Measurements from ENCODE around the gene SLC1A1.
"Not testable (repeated sequence)": the region's sequence is repeated elsewhere in the genome, so short reads cannot be mapped to it uniquely, and the experiment has no call there.

Gene SLC1A1

GRCh38 chr9:4541856-4542255 is 51.6 kb downstream of the SLC1A1 start:
- DNase-seq (ENCODE audit: low spot score), result no peak

- not testable (repeated sequence) for DNase-seq (ENCODE audit: low spot score)
These were observed 54.4 kb downstream of the SLC1A1 start for GRCh38 chr9:4544714-4545113.

DNA sequence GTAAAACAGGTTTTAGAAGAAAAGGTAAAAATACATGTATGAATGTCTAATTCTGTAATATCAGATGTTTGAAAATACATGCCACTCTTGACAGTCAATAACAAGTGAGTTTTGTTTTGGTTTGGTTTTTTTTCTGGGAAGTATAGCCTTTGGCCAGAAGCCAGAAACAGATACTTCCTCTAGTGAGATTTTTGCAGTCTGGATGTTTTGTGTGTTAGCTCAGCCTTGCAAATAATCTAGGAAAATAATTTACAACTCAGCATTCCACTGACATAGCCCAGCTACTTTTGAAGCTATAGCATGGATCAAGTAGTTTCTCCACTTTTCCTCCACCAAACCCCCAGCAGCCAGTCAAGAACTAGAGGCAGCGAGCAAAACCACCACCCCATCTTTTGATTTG is 56.7 kb downstream of the SLC1A1 start:
- no peak for DNase-seq (ENCODE audit: low spot score)

DNA sequence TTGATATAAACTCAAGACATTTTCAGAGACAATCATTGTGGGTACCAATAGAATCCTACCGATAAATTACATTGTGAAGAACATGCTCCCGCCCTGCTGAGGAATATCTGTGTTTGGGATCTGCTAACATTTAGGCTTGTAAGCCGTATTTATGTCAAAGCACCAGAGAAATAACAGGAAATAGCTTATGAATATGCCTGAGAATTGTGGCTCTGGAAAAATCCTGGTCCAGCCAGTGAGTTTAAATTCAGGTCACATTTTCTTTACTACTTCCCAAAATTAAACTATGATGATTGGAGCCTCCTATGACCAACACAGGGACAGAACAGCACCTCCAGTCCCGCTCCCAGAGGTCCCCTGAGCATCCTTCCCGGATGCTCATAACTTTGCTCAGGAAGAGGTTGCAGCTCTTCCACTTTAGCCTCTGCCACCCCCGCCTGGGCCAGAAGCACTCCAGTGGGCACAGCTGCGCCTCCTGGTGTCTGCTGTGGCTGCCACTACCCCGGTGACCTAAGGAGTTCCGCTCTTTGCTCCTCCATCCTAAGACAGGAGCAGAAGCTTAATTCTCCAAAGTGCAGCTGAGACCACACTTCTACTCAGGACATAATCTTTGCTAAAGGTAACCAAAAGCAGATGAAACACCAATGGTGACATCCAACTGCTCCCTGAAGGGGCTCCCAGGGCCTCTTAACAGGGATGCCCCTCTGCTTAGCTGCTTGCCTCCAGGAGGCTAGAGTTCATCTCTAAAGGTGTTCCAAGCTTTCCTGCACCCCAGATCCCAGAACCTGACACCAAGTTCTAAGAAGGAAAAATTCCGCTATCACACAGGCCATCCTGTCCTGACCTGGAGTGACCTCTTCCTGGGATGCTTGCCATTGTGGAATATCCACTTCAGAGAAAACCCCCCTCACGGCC is 58.8 kb downstream of the SLC1A1 start:
- DNase-seq (ENCODE audit: low spot score), result no peak

- no peak for DNase-seq (ENCODE audit: low spot score)
These were observed 59.6 kb downstream of the SLC1A1 start for GRCh38 chr9:4549751-4550295.

- no peak for DNase-seq (ENCODE audit: low spot score)
These were observed 60.7 kb downstream of the SLC1A1 start for GRCh38 chr9:4550777-4551484.

DNA sequence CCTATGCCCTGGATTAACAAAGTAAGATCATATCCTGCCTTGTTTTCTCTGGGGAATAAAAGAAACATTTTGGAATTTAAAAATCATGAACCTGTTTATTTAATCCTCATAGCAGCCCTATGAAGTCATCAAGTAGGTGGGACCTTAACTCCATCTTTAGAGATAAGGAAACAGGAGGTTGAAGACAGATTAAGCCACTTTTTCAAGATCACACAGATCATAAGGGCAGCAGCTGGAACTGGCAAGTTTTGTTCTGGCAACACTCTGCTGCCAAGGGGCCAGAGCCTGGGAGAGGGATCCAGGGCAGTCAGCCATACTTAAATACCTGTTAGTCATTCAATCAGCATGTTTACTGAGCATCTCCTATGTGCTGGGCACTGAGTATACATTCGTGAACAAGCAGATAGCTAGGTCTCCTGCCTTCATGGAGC is 63.7 kb downstream of the SLC1A1 start:
- DNase-seq (ENCODE audit: low spot score), result no peak

GRCh38 chr9:4555236-4555635 is 65.0 kb downstream of the SLC1A1 start:
- DNase-seq (ENCODE audit: low spot score), result no peak

GRCh38 chr9:4558371-4558998 is 68.2 kb downstream of the SLC1A1 start:
- DNase-seq (ENCODE audit: low spot score), result no peak

DNA sequence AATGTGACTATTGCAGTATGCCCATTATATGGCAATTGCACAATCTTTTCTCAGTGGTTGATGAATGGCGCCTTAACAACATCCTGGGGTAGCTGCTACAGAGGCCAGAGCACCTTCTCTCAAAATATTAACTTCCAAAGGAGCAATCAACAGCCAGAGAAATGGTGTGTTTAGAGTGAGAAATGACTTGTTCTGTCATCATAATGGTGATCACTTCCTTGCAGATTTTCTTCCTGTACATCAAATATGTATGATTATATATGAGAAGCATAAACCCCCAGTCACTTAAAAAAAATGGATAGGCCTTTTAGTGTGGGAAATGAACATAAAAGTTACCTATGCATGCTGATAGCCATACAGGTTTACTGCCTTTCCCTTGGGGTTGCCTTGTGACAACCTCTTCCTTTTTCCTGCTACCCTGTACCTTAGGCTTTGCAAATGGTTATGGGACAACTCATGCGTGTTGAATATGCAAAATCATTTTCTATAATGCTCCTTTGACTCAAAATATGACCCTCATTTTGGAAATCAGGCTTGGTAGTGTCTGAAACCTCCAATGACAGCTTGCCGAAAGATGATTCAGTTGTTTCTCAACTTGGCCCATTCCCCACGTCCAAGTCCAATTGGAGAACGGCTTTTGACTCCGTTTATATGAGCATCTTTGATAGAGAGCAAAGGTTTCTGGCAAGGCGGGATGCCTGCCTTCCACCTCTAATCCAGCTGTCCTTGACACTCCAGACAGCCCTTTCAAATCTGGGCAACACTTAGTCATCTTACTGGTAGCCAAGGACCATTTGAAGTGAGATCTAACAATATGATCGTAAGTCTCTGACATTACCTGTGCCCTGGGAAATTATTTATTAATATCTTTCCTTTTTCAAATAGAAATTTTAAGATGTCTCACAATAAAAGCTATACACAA is 69.3 kb downstream of the SLC1A1 start:
- DNase-seq (ENCODE audit: low spot score), result no peak

GRCh38 chr9:4563105-4563504 is 72.8 kb downstream of the SLC1A1 start:
- no peak for DNase-seq (ENCODE audit: low spot score)

- no peak for DNase-seq (ENCODE audit: low spot score)
These were observed 76.5 kb downstream of the SLC1A1 start for GRCh38 chr9:4566806-4567205.

DNA sequence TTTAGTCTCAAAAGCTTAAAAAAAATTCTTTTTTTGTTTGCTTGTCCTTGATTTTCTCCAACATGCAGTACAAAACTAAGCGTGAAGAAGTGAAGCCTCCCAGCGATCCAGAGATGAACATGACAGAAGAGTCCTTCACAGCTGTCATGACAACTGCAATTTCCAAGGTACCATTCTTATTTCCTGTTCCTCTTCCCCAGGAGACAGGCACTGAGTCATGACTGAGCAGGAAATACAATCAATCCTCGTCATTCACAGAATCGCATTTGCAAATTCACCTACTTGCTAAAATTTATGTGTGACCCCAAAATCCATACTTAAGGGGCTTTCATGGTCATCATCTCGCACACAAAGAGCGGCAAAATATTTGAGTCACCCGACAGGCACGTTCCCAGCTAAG is 77.3 kb downstream of the SLC1A1 start:
- DNase-seq (ENCODE audit: low spot score), result no peak

- no peak for DNase-seq (ENCODE audit: low spot score)
These were observed 78.8 kb downstream of the SLC1A1 start for GRCh38 chr9:4569101-4569500.

DNA sequence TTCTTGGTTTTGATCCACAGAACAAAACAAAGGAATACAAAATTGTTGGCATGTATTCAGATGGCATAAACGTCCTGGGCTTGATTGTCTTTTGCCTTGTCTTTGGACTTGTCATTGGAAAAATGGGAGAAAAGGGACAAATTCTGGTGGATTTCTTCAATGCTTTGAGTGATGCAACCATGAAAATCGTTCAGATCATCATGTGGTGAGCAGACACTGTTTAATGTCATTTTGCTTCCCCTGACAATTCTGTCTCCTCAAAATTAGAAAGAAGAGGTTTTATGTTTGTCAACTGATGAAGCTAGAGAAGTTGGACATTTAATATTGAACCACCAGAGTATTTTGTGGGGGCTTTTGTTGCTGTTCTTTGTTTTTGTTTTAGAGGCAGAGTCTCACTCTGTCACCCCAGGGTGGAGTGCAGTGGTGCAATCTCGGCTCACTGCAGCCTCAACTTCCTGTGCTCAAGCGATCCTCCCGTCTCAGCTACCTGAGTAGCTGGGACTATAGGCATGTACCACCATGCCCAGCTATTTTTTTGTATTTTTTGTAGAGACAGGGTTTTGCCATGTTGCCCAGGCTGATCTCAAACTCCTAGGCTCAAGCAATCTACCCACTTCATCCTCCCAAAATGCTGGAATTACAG is 82.0 kb downstream of the SLC1A1 start:
- DNase-seq (ENCODE audit: low spot score), result peak; percentile 17

DNA sequence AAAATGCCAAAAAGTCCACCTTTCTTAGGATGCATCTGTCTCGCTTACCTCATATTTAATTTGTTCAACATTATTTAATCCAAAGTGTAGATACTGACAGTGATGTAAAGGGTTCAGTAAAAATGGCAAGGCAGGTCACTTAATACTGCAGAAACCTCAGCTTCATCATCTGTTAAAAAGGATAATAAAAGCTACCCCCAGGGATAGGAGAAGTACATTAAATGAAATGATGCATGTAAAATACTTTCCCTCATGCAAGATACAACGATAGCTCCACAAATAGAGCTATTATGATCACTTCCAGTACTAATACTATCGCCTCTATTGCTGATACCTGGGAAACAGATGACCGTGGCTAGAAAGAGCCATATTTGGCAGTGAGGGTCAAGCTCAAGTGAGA is 82.9 kb downstream of the SLC1A1 start:
- DNase-seq (ENCODE audit: low spot score), result no peak

GRCh38 chr9:4573634-4574389 is 83.5 kb downstream of the SLC1A1 start:
- no peak for DNase-seq (ENCODE audit: low spot score)

- DNase-seq (ENCODE audit: low spot score), result no peak
These were observed 84.5 kb downstream of the SLC1A1 start for GRCh38 chr9:4574657-4575243.

- no peak for DNase-seq (ENCODE audit: low spot score)
These were observed 85.7 kb downstream of the SLC1A1 start for GRCh38 chr9:4575997-4576396.

- DNase-seq (ENCODE audit: low spot score), result no peak
These were observed 86.2 kb downstream of the SLC1A1 start for GRCh38 chr9:4576448-4576847.

Measured in CD4-positive, alpha-beta T cell treated with Interleukin-2 at 100 ng/mL for 4 hours (primary cell).